HK-2 (cell line): ENCODE measurements around the gene PIAS1.
"Not testable (repeated sequence)": the region's sequence is repeated elsewhere in the genome, so short reads cannot be mapped to it uniquely, and the experiment has no call there.

ENCODE experiments used
- DNase-seq: peaks from one replicate; pipeline ENCODE4 v3.0.0-alpha.2; 2018; ENCODE audit not compliant: unreplicated experiment

The PIAS1 gene

DNA sequence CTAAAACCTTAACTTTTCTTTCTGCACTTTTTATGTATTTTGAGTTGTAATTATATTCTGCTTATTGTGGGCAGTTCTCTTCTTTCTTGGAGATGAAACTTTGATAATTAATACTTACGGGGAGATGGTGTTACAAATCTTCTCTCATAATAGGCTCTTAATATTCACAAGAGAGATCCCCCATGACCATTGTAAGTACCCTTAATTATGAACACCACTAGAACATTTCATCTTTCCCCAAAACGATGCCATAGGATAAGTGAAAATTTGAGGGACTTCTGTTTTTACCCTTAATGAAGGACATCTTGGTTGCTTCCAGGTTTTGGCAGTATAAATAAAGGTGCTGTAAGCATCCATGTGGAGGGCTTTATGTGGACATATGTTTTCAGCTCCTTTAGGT, 60.7 kb downstream of the PIAS1 start:
- no peak for DNase-seq

DNA sequence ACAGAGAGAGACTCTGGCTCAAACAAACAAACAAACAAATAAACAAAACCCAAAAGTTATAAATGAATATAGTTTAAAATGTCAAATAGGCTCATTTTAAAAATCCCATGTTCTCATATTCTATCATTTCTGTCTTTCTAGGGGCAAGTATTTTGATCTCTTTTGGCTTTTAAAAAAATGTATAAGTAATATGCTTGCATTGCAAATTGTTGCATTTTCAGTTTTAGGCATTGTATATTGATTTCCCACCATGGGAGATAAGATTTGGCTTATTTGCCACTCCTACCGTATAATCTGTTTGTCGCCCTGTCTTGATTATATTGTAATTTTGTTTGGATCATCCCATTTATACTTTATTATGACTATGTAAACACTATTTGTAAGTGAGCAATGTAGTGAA, 70.6 kb downstream of the PIAS1 start:
- DNase-seq: no peak

DNA sequence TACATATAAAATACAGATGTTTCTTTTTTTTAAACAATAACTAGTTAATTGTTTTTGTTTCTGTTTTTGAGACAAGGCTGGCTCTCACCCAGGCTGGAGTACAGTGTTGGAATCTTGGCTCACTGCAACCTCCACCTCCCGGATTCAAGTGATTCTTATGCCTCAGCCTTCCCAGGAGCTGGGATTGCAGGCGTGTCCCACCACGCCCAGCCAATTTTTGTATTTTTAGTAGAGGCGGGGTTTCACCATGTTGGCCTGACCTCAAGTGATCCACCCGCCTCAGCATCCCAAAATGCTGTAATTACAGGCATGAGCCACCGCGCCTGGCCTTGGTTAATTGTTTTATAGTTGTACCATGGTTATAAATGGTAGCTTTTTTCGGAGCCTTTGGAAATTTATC, 72.3 kb downstream of the PIAS1 start:
- no peak for DNase-seq

DNA sequence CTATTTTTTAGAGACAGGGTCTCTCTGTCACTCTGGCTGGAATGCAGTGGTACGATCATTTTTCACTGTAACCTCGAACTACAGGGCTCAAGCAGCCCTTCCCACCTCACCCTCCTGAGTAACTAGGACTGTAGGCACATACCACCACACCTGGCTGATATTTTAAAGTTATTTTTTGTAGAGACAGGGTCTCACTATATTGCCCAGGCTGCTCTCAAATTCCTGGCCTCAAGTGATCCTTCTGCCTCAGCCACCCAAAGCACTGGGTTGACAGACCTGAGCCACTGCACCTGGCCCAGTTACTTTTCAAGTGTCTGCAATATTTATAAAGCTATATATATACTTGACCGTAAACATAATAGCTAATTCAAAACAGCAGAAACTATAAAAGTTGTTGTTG, 75.0 kb downstream of the PIAS1 start:
- no peak for DNase-seq

DNA sequence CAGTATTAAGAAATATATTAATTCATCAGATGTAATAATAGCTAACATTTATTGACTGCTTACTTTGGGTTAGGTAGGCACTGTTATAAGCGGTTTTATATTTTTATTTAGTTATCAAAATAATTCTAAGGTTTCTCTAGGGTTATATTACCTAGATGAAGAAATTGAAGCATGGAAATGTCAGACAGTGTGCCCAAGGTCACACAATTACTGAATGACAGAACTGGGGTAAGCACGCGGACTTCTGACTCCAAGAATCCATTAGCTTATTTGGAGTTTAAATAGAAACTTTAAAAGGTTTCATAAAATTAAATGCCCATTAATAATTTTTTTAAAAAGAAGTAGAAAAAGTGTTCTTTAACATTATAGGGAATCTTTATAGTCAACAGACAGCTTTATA, 76.7 kb downstream of the PIAS1 start:
- DNase-seq: no peak

DNA sequence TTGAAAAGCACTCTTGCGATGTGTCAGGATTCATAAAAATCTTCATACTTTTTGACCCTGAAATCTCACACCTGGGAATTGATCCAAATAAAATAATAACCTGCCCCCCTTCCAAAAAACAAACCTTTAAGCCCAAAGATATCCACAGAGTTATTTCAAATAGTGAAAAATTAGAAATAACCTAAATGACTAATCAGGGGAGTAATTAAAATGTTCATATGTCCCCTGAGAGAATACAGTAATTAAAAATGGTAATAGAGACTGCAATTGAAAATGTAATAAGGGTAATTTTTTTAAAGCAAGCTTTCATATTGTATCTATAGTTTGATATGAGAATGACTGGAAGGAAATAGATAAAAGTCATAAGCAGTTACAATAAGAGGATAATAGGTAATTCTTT, 83.0 kb downstream of the PIAS1 start:
- no peak for DNase-seq

DNA sequence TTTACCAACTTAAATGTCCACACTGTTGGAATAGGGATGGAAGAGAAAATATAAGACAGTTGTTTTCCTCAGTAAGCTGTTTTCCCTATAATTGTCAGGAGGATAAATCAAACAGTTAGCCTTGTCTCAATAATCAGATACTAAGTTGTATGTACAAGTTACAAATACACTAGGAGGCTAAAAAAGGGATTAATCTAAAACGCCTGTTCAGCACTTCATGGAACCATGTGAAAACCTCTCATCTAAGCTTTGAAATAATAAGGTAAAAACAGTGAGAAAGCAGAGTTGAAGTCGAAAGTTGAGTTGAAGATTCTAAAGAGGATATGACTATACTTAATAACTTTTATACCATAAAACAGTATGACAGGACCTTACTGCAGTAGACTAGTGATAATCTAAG, 89.0 kb downstream of the PIAS1 start:
- no peak for DNase-seq

DNA sequence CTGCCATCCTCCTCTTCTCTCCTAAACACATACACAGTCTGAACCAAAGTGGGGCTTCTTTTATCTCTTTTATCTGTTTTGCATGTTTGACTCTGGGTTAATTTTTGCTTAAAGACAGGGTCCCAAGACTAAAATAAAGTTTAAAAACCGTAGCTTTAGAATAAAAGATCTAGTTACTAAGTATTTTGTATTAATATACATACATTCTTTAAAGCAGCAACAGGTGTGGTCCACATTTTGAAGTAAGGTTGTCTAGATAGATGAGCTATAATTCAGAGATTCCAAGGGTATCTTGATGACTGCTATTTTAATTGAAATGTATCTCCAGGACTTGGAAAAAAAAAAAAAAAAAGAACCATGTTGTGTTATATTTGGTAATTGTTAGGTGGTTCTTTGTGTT, 89.7 kb downstream of the PIAS1 start:
- no peak for DNase-seq

DNA sequence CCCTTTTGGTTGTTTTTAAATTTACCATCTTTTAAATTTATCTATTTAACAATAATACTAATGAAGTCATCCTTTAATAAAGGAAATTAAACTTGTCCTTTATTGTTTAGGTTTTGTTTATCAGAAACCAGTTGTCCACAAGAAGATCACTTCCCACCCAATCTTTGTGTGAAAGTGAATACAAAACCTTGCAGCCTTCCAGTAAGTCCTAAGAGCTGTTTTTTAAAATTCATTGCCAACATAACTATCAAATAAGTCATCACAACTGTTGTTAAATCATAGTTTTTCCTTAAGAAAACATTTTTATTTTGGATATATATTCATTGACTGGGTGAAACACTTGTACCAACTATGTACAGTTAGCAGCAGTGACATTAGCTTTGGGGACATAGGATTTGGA, 91.6 kb downstream of the PIAS1 start:
- DNase-seq: no peak

DNA sequence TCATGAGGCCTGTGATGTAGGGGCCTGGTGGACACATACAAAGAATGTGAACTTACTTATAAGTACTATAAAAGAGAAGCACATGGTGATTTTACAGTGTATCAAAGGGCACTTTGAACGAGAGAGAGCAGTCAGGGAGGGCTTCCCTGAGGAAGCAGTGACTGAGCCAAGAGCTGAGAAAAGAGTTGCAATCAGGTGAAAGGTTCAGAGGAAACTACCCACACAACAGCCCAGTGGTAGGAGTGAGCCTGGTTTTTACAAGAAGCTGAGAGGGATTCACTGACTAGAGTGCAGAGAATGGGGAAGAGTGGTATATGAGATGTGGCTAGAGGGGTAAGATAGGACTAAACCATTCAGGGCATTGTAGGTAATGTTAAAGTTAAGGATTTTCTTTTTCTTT, 93.9 kb downstream of the PIAS1 start:
- DNase-seq: no peak

DNA sequence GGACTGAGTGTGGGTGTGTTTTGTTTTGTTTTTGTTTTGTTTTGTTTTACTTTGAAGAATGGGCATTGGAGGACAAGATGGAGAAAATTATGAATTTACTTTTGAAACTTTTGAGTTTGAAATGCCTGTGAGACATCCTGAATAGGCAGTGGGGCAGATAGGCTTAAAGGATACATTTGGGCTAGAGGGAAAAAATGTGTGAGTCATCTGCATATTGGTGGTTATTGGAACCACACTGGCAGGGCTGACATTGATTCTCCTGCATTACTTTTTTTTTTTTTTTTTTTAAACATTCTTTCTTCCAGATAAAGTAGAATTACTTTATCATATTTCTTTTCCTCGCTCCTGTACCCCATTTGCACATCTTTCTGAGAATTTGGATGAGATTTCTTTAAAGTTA, 94.9 kb downstream of the PIAS1 start:
- DNase-seq: no peak

DNA sequence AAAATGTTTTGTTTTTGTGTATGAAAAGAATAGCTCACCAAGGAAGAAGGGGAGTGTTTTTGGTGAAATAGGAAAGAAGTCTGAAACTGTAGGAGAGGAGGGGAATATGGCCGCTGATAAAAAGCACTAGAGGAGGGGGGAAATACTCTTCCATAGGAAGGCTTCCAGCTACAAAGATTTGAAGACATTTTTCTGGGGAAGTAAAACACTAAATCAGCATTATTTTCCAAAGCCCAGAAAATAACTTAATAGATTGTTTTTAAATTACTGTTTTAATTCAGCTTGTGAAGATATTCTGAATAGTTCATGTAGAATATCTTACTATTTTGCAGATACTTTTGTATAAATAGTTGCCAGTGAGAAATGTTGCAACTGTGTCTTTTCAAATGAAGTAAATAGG, 96.1 kb downstream of the PIAS1 start:
- DNase-seq: no peak

DNA sequence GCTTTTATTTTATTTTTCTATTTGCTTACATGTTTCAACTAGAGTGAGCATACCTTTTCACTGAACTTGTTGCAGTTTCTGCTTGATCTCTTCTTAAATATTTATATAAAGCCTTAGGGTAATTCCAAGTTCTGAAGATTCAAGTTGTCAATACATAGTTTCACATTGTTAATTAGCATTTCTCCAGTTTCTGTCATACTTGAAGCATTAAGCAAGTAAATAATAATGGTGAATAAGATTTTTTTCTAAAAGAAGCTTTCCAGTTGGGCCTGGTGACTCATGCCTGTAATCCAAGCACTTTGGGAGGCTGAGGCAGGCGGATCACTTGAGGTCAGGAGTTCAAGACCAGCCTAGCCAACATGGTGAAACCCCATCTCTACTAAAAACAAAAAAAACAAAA, 97.2 kb downstream of the PIAS1 start:
- no peak for DNase-seq

DNA sequence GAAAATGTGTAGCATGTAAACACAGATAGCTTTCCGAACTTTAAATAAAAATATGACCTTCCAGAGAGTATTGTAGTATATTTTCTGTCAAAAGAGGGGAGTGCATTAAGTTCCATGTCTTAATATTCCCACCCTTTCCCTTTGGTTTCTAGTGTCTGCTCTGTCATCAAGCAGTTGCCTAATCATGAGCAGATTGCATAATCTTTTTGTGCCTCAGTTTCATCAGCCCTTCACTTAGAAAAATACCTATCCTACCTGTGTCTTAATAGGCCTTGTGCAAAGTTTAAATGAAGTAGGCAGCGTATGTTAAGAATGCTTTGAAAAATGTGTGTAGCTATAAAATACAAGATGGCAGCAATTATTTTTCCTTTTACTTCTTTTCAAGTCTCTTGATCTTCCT, 98.2 kb downstream of the PIAS1 start:
- DNase-seq: no peak

DNA sequence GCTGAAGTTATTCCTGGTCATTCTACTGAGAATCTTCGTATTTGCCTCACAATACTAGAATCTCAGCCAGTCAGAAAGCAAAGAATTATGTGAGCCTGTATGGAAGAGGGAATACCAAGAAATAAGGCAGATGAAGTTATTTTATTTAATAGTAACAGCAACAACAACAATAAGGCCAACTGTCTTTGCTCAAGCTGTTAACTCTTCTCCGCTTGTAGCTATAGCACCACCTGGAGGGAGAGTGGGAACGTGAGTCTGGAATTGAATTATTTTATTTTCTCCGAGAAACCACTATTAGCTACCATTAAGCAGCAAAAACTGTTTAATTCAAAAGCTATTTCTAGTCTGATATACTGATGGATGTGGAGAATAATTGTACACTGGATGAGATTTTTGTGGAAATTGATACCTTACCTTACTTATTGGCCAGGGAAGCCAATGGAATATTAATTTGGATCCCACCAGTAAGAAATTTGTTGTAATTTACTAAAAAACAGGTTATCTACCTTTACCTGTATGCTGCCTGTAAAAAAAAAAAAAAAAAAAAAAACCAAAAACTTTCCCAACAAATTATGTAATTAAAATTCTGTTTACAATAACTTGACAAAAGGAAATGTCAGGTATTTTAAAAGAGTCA, 100.9 kb downstream of the PIAS1 start:
- DNase-seq: peak; percentile 1

DNA sequence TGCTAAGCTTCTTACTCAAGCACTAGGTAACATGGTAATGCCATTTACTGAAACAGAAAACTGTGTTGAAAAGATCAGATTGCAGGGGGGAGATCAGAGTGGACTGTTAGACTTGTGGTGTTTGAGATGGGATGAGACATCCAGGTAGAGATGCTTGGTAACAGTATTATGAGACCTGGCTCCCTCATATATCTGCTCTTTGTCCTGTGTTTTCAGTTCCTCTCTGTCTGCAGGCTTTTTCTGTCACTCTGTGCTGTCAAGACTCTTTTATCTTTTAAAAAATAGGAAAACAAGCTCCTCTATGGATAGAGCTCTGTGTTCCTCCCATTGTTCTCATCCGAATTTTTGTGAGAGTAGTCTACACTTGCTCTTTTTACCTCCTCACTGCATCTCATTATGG, 103.0 kb downstream of the PIAS1 start:
- no peak for DNase-seq

DNA sequence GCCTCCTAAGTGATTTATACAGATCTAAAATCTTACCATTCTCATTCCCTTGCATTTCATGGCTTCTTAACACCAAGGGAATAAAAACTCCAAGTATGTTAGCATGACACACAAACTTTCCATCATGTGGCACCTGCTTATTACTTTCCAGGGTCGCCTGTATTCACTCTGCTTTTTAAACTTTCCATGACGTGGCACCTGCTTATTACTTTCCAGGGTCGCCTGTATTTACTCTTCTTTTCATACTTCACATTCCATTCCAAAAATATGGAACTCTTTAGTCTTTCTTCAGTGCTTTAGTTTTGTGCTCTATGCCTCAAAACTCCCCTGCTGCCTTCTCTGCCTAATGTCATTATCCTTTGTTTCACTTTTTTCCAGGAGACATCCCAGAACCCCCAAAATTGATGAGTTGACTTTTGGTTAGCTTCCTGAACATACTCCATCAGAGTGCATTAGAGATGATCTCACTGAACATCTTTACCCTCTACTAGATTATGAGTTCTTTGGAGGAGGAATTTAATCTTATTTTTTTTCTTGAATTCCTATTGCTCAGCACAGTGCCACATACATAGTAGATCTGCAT, 104.0 kb downstream of the PIAS1 start:
- DNase-seq: no peak

DNA sequence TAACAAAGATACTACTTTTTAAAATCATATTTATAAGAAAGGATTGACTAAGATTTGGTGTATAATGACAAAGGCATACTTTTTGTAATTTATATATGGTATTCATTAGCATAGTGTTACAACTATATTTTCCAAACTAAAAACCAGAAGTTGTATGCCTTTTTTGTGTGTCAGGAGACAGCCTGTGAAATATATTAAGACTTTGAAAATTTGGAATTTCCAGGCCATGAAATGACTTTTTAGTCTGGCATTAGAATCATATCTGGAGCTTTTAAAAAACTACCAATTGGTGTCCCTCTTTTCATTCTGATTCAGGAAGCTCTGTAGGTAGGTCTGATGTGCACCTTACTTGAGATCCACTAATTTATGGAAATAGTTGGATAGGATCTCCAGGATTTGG, 109.1 kb downstream of the PIAS1 start:
- DNase-seq: no peak

DNA sequence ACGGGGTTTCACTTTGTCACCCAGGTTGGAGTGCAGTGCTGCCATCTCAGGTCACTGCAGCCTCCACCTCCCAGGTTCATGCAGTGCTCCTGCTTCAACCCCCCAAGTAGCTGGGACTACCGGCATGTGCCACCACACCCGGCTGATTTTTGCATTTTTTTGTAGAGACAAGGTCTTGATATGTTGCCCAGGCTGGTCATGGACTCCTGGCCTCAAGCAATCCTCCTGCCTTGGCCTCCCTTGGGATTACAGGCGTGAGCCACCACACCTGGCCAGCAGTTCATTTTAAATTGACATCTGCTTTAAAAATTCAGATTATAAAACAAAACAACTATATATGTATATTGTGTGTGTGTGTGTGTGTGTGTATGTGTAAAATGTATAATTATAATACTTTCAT, 112.7 kb downstream of the PIAS1 start:
- DNase-seq: no peak

DNA sequence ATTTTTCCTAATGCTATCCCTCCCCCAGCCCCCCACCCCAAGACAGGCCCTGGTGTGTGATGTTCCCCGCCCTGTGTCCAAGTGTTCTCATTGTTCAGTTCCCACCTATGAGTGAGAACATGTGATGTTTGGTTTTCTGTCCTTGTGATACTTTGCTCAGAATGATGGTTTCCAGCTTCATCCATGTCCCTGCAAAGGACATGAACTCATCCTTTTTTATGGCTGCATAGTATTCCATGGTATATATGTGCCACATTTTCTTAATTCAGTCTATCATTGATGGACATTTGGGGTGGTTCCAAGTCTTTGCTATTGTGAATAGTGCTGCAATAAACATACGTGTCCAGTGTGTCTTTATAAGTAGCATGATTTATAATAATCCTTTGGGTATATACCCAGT, 117.9 kb downstream of the PIAS1 start:
- DNase-seq: not testable (repeated sequence)

DNA sequence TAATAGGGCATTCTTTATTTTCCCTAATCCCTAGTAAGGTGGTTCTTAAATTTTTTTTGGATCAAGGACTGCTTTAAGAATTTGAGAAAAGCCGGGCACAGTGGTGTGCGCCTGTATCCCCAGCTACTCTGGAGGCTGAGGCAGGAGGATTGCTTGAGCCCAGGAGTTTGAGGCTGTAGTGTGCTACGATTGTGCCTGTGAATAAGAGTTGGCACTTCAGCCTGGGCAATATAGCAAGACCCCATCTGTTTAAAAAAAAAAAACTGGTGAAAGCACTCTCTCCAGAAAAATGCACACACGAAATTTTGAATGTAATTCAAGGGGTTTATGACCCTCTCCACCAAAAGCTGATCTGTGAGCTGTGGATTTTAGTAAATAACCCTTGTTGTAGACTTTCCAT, 119.0 kb downstream of the PIAS1 start:
- no peak for DNase-seq

DNA sequence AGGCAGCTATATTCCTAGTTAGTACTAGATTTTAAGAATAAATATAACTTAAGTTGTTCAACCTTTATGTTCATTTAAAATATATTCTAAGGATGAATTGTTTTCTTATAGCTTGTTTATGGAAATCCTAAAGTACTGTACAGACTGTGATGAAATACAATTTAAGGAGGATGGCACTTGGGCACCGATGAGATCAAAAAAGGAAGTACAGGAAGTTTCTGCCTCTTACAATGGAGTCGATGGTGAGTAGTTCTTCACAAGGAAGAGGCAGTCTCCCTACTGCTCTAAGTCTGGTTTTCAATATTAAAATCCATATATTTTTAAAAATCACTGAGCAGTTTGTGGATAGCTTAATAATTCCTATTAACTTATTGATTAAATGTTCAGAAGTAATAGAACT, 121.4 kb downstream of the PIAS1 start:
- no peak for DNase-seq

DNA sequence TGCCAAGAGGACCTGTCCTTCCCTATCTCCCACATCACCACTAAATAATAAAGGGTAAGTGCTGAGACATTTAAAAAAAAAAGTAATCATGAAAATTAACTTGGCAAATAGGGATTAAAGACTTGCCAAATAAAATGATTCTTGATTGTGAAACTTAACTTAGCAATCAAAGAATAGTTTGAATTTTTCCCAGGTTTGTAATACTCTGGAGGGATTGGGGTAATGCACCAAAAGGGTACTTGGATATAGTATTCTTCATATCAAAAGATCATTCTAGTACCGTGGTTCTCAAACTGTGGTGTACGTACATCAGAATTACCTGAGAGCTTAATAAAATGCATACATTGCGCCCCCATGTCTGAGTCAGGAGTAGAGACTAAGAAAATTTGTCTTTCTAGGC, 122.5 kb downstream of the PIAS1 start:
- no peak for DNase-seq

DNA sequence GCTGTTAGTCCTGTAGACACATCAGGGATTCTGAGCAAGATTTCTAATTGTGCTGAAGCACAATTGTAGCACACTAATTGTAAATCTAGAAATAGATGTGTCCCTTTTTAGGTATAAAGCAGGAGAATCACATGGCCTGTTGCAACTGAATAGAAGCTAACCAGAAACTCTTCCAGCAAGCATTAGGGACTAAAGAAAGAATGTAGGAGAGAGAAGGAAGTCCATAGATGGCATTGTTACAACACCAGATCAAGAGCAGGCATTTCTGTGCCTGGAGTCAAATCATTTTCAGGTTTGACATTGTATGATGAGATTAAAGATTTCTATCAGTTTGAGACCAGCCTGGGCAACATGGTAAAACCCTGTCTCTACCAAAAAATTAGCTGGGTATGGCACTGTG, 123.6 kb downstream of the PIAS1 start:
- no peak for DNase-seq
